ENCODE data around the gene IL17D.
"Not testable (repeated sequence)": the region's sequence is repeated elsewhere in the genome, so short reads cannot be mapped to it uniquely, and the experiment has no call there.

IL17D gene

GRCh38 chr13:20676213-20676612 lies 27.3 kb upstream of the IL17D start:
- Histone ChIP-seq H3K4me1 (ENCODE audit: control insufficient read depth, insufficient read depth, low read length) (no peaks in the 10 kb centered on the region), H3K9me3 (ENCODE audit: control insufficient read depth, insufficient read depth, low read length) (no peaks in the 10 kb centered on the region), H3K4me3 (ENCODE audit: low read length) (no peak overlapping the region), H3K36me3 (ENCODE audit: control insufficient read depth, insufficient read depth, low read length) (no peaks in the 10 kb centered on the region), H3K27me3 (ENCODE audit: control insufficient read depth, insufficient read depth, low read length) (no peaks in the 10 kb centered on the region), H3K27ac (ENCODE audit: low read length) (no peak overlapping the region)
- DNase-seq (ENCODE audit: low read depth, low spot score), result no peak
- no CpG with 5 or more reads among the region's 2 CpGs for WGBS (ENCODE audit: insufficient coverage, insufficient read length)

DNA sequence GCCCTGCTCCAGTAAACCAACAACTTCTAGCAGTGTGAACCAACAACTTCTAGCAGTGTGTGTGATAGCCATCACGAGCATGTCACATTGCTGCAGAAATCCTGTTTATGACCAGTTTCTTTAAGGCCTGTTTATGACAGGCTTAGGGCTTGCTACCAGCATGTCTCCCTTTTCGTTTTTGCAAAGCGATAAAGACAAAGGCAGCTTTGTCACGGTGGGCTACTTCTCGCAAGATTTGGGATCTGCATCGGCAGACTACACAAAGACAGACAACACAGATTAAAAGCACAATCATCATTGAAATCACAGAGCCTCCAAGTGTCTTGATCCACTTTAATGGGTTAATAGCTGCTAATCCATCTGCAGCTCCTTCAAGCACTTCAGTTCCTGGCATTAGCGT lies 24.9 kb upstream of the IL17D start:
- WGBS (ENCODE audit: insufficient coverage, insufficient read length), result no CpG with 5 or more reads among the region's 7 CpGs
- DNase-seq (ENCODE audit: low read depth, low spot score); H3K4me3 ChIP-seq (ENCODE audit: low read length); H3K9me3 ChIP-seq (ENCODE audit: control insufficient read depth, insufficient read depth, low read length); H3K4me1 ChIP-seq (ENCODE audit: control insufficient read depth, insufficient read depth, low read length); H3K27me3 ChIP-seq (ENCODE audit: control insufficient read depth, insufficient read depth, low read length); H3K27ac ChIP-seq (ENCODE audit: low read length); H3K36me3 ChIP-seq (ENCODE audit: control insufficient read depth, insufficient read depth, low read length): not testable (repeated sequence)

DNA sequence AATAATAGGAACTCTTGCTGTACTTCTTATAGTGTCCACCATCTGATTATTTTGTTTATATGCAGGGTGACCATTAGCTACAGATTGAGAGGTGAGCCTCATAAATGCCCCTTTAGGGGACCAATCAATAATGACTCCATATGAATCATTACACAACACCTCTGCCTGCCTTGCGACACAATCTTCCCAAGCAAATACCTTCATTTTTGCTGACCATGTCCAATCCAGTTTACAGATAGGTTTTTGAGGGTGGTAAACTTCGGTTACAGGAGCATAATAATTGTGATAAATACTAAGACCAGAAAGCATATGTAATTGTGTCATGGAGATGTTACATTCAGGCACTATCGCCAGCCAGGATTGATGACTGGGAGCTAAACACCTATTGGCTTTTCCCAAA lies 23.6 kb upstream of the IL17D start:
- Histone ChIP-seq H3K36me3 (ENCODE audit: control insufficient read depth, insufficient read depth, low read length) (no peaks in the 10 kb centered on the region), H3K4me3 (ENCODE audit: low read length) (no peak overlapping the region), H3K27ac (ENCODE audit: low read length) (no peak overlapping the region), H3K4me1 (ENCODE audit: control insufficient read depth, insufficient read depth, low read length) (peaks cover 2% of the 10 kb centered on the region; the same call in 1 of the 2 replicates), H3K9me3 (ENCODE audit: control insufficient read depth, insufficient read depth, low read length) (no peaks in the 10 kb centered on the region), H3K27me3 (ENCODE audit: control insufficient read depth, insufficient read depth, low read length) (no peaks in the 10 kb centered on the region)
- WGBS (ENCODE audit: insufficient coverage, insufficient read length), result no CpG with 5 or more reads among the region's 3 CpGs
- no peak for DNase-seq (ENCODE audit: low read depth, low spot score)

- no peak for DNase-seq (ENCODE audit: low read depth, low spot score)
- no peaks in the 10 kb centered on the region for H3K27me3 ChIP-seq (ENCODE audit: control insufficient read depth, insufficient read depth, low read length)
- no CpG with 5 or more reads among the region's 10 CpGs for WGBS (ENCODE audit: insufficient coverage, insufficient read length)
- no peaks in the 10 kb centered on the region for H3K9me3 ChIP-seq (ENCODE audit: control insufficient read depth, insufficient read depth, low read length)
- H3K4me3 ChIP-seq (ENCODE audit: low read length), result no peak overlapping the region
- peaks cover 2% of the 10 kb centered on the region; the same call in 1 of the 2 replicates for H3K4me1 ChIP-seq (ENCODE audit: control insufficient read depth, insufficient read depth, low read length)
- H3K36me3 ChIP-seq (ENCODE audit: control insufficient read depth, insufficient read depth, low read length), result no peaks in the 10 kb centered on the region
- no peak overlapping the region for H3K27ac ChIP-seq (ENCODE audit: low read length)
Observed at GRCh38 chr13:20680416-20681080, 23.0 kb upstream of the IL17D start.

DNA sequence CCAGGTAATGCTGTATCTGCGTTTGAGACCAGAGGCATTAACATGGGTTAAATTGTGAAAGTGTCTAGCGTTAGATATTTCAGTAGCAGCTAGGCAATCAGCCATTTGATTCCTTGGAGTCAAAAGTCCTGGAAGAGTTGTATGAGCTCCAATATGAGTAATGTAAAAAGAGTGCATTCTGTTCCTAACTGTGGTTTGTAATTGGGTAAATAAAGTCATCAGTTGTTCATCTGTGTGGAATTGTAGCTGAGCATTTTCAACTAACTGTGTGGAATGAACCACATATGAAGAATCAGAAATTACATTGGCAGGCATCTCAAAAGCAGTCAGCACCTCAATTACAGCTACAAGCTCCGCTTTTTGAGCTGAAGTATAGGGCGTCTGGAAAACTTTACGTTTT lies 22.0 kb upstream of the IL17D start:
- not testable (repeated sequence) for H3K27ac ChIP-seq (ENCODE audit: low read length); DNase-seq (ENCODE audit: low read depth, low spot score)
- no CpG with 5 or more reads among the region's 5 CpGs for WGBS (ENCODE audit: insufficient coverage, insufficient read length)

DNA sequence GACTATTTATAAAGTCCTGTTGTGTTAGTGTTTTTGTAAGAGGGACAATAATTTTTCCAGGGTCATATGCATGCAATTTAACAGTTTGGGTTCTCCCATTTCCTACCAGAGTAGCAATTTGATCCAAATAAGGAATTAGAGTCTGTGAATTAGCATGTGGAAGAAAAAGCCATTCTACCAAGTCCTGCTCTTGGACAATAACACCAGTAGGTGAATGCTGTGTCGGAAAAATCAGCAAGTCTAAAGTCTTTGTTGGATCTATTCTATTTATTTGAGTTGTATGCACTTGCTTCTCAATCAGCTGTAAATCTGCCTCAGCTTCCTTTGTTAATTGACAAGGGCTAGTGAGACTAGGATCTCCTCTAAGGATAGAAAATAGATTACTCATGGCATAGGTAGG lies 21.4 kb upstream of the IL17D start:
- WGBS (ENCODE audit: insufficient coverage, insufficient read length), result no CpG with 5 or more reads among the region's 1 CpG
- no peaks in the 10 kb centered on the region for H3K36me3 ChIP-seq (ENCODE audit: control insufficient read depth, insufficient read depth, low read length)
- no peaks in the 10 kb centered on the region for H3K9me3 ChIP-seq (ENCODE audit: control insufficient read depth, insufficient read depth, low read length)

More for the DNA sequence above, 22.0 kb upstream of the IL17D start:
- H3K4me1 ChIP-seq (ENCODE audit: control insufficient read depth, insufficient read depth, low read length); H3K27me3 ChIP-seq (ENCODE audit: control insufficient read depth, insufficient read depth, low read length); H3K9me3 ChIP-seq (ENCODE audit: control insufficient read depth, insufficient read depth, low read length); H3K36me3 ChIP-seq (ENCODE audit: control insufficient read depth, insufficient read depth, low read length); H3K4me3 ChIP-seq (ENCODE audit: low read length): not testable (repeated sequence)

DNA sequence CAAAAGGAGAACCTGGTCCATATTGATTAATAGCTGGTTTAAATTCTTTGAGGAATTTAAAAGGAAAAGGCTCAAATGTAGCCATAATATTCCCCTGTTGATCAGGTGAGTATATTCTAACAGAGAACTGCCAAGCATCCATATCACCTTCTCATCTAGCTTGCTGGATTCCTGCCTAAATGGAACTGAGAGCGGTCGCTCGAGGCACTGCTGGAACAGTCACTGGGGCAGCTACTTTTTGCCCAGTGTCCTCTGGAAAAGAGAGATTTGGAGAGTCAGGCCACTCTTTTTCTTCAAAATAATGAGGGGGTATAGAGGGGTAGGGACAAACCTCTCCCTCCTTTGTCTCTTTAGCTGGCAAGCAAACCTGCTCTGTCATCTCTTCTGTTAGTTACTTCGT lies 19.5 kb upstream of the IL17D start:
- no CpG with 5 or more reads among the region's 4 CpGs for WGBS (ENCODE audit: insufficient coverage, insufficient read length)
- Histone ChIP-seq H3K9me3 (ENCODE audit: control insufficient read depth, insufficient read depth, low read length) (no peaks in the 10 kb centered on the region), H3K27me3 (ENCODE audit: control insufficient read depth, insufficient read depth, low read length) (no peaks in the 10 kb centered on the region), H3K4me1 (ENCODE audit: control insufficient read depth, insufficient read depth, low read length) (peaks cover 2% of the 10 kb centered on the region; the same call in 1 of the 2 replicates), H3K4me3 (ENCODE audit: low read length) (no peak overlapping the region), H3K27ac (ENCODE audit: low read length) (no peak overlapping the region), H3K36me3 (ENCODE audit: control insufficient read depth, insufficient read depth, low read length) (no peaks in the 10 kb centered on the region)
- no peak for DNase-seq (ENCODE audit: low read depth, low spot score)

More for the DNA sequence above, 21.4 kb upstream of the IL17D start:
- Histone ChIP-seq H3K4me1 (ENCODE audit: control insufficient read depth, insufficient read depth, low read length) (peaks cover 2% of the 10 kb centered on the region; the same call in 1 of the 2 replicates), H3K27ac (ENCODE audit: low read length) (no peak overlapping the region), H3K27me3 (ENCODE audit: control insufficient read depth, insufficient read depth, low read length) (no peaks in the 10 kb centered on the region), H3K4me3 (ENCODE audit: low read length) (no peak overlapping the region)
- DNase-seq (ENCODE audit: low read depth, low spot score), result no peak

GRCh38 chr13:20684546-20684945 lies 19.0 kb upstream of the IL17D start:
- no peak for DNase-seq (ENCODE audit: low read depth, low spot score)
- no peak overlapping the region for H3K4me3 ChIP-seq (ENCODE audit: low read length)
- no peaks in the 10 kb centered on the region for H3K27me3 ChIP-seq (ENCODE audit: control insufficient read depth, insufficient read depth, low read length)
- no peaks in the 10 kb centered on the region for H3K9me3 ChIP-seq (ENCODE audit: control insufficient read depth, insufficient read depth, low read length)
- no peak overlapping the region for H3K27ac ChIP-seq (ENCODE audit: low read length)
- no CpG with 5 or more reads among the region's 18 CpGs for WGBS (ENCODE audit: insufficient coverage, insufficient read length)
- peaks cover 2% of the 10 kb centered on the region; the same call in 1 of the 2 replicates for H3K4me1 ChIP-seq (ENCODE audit: control insufficient read depth, insufficient read depth, low read length)
- H3K36me3 ChIP-seq (ENCODE audit: control insufficient read depth, insufficient read depth, low read length), result no peaks in the 10 kb centered on the region

GRCh38 chr13:20685092-20685491 lies 18.4 kb upstream of the IL17D start:
- Histone ChIP-seq H3K27ac (ENCODE audit: low read length) (no peak overlapping the region), H3K27me3 (ENCODE audit: control insufficient read depth, insufficient read depth, low read length) (no peaks in the 10 kb centered on the region), H3K9me3 (ENCODE audit: control insufficient read depth, insufficient read depth, low read length) (no peaks in the 10 kb centered on the region), H3K4me3 (ENCODE audit: low read length) (no peak overlapping the region), H3K4me1 (ENCODE audit: control insufficient read depth, insufficient read depth, low read length) (peaks cover 2% of the 10 kb centered on the region; the same call in 1 of the 2 replicates), H3K36me3 (ENCODE audit: control insufficient read depth, insufficient read depth, low read length) (no peaks in the 10 kb centered on the region)
- DNase-seq (ENCODE audit: low read depth, low spot score), result no peak
- WGBS (ENCODE audit: insufficient coverage, insufficient read length), result no CpG with 5 or more reads among the region's 6 CpGs

DNA sequence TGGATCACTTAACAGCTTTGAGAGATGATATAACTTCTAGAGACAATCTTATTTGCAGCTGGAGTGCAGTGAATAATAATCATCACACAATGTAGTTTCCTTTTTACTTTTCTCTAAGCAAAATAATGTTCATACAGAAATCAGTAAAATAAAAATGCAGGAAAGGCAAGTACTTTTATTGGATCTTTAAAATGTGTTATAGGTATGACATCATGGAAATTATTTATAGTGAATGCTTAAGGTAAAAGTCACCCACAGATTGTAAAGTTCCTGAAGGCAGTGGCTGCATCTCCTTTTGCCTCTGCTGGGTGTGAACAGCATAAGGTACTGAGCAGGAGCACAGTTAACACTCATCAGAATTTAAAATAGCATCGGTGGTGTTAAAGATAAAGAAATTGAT lies 17.3 kb upstream of the IL17D start:
- H3K4me3 ChIP-seq (ENCODE audit: low read length), result no peak overlapping the region
- no peaks in the 10 kb centered on the region for H3K27me3 ChIP-seq (ENCODE audit: control insufficient read depth, insufficient read depth, low read length)
- WGBS (ENCODE audit: insufficient coverage, insufficient read length), result no CpG with 5 or more reads among the region's 1 CpG
- peaks cover 2% of the 10 kb centered on the region; the same call in 1 of the 2 replicates for H3K4me1 ChIP-seq (ENCODE audit: control insufficient read depth, insufficient read depth, low read length)
- no peaks in the 10 kb centered on the region for H3K9me3 ChIP-seq (ENCODE audit: control insufficient read depth, insufficient read depth, low read length)
- no peak overlapping the region for H3K27ac ChIP-seq (ENCODE audit: low read length)
- no peaks in the 10 kb centered on the region for H3K36me3 ChIP-seq (ENCODE audit: control insufficient read depth, insufficient read depth, low read length)
- no peak for DNase-seq (ENCODE audit: low read depth, low spot score)
